Embryonic facial prominence (tissue), 1 donor: Measurements from ENCODE around the gene R3HDM1.
"Not testable (repeated sequence)": the region's sequence is repeated elsewhere in the genome, so short reads cannot be mapped to it uniquely, and the experiment has no call there.

ENCODE experiments used
- DNase-seq: peaks from one replicate; pipeline ENCODE4 v3.0.0-alpha.2; 2016; ENCODE audit errors: extremely low spot score

R3HDM1 gene

GRCh38 chr2:135531231-135532197, at the start of gene R3HDM1:
TSS of gene R3HDM1 (plus strand) at chr2:135531484. CDS start at chr2:135604846, 73,362 bp downstream.
- DNase-seq = peak; percentile 100

GRCh38 chr2:135485441-135485840, 45.8 kb upstream of the R3HDM1 start:
- no peak for DNase-seq

- no peak for DNase-seq
Measured at GRCh38 chr2:135490376-135490775, 40.9 kb upstream of the R3HDM1 start.

GRCh38 chr2:135494503-135494902, 36.8 kb upstream of the R3HDM1 start:
- DNase-seq = no peak

GRCh38 chr2:135494917-135495316, 36.4 kb upstream of the R3HDM1 start:
- DNase-seq = no peak

- DNase-seq = not testable (repeated sequence)
Measured at GRCh38 chr2:135498588-135498987, 32.7 kb upstream of the R3HDM1 start.

GRCh38 chr2:135504811-135505210, 26.5 kb upstream of the R3HDM1 start:
- DNase-seq = no peak

- DNase-seq = no peak
Measured at GRCh38 chr2:135510577-135510976, 20.7 kb upstream of the R3HDM1 start.

- no peak for DNase-seq
Measured at GRCh38 chr2:135512099-135512498, 19.2 kb upstream of the R3HDM1 start.

GRCh38 chr2:135525786-135526185, 5.5 kb upstream of the R3HDM1 start:
- DNase-seq = no peak

- no peak for DNase-seq
Measured at GRCh38 chr2:135528006-135528405, 3.3 kb upstream of the R3HDM1 start.

- DNase-seq = peak; percentile 98
Measured at GRCh38 chr2:135530313-135531230, 712 bp upstream of the R3HDM1 start, which contains the start of gene ZRANB3. TSS of gene ZRANB3 (minus strand) at chr2:135531218.

- no peak for DNase-seq
Measured at GRCh38 chr2:135532581-135532980, 1.3 kb downstream of the R3HDM1 start.

- DNase-seq = not testable (repeated sequence)
Measured at GRCh38 chr2:135533545-135533944, 2.3 kb downstream of the R3HDM1 start.

- DNase-seq = no peak
Measured at GRCh38 chr2:135546436-135546835, 15.2 kb downstream of the R3HDM1 start.

- no peak for DNase-seq
Measured at GRCh38 chr2:135547311-135547710, 16.0 kb downstream of the R3HDM1 start.

- DNase-seq = no peak
Measured at GRCh38 chr2:135551356-135551755, 20.1 kb downstream of the R3HDM1 start.

GRCh38 chr2:135552887-135553286, 21.6 kb downstream of the R3HDM1 start:
- no peak for DNase-seq

GRCh38 chr2:135555311-135555710, 24.0 kb downstream of the R3HDM1 start:
- DNase-seq = no peak

- DNase-seq = no peak
Measured at GRCh38 chr2:135557530-135557929, 26.2 kb downstream of the R3HDM1 start.

GRCh38 chr2:135561925-135562324, 30.6 kb downstream of the R3HDM1 start:
- DNase-seq = no peak

GRCh38 chr2:135563793-135564192, 32.5 kb downstream of the R3HDM1 start:
- DNase-seq = no peak
